ENCODE data around the gene CIPC.
A peak's percentile ranks its signal among the peaks of the same experiment; 100 is the strongest.

CIPC gene

DNA sequence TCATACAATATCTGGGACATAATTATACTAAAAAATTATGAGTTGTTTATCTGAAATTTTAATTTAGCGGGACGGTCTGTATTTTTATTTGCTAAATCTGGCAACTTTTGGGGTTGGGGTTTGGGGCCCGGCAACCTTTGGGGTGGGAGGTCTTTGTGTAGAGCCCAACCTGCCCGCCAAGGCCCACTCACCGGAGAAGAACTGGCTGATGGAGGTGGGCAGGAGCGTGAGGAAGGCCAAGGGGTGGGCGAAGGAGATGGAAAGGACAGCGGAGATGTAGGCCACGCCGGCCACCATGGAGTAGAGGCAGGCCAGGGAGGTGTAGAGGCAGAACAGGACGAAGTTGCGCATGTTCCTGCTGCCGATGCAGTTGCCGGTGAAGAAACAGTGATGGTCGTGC lies 41.0 kb downstream of the CIPC start:
- DNase-seq (ENCODE audit: insufficient read length, low spot score), result no peak
- TF ChIP-seq, protein P1, sequence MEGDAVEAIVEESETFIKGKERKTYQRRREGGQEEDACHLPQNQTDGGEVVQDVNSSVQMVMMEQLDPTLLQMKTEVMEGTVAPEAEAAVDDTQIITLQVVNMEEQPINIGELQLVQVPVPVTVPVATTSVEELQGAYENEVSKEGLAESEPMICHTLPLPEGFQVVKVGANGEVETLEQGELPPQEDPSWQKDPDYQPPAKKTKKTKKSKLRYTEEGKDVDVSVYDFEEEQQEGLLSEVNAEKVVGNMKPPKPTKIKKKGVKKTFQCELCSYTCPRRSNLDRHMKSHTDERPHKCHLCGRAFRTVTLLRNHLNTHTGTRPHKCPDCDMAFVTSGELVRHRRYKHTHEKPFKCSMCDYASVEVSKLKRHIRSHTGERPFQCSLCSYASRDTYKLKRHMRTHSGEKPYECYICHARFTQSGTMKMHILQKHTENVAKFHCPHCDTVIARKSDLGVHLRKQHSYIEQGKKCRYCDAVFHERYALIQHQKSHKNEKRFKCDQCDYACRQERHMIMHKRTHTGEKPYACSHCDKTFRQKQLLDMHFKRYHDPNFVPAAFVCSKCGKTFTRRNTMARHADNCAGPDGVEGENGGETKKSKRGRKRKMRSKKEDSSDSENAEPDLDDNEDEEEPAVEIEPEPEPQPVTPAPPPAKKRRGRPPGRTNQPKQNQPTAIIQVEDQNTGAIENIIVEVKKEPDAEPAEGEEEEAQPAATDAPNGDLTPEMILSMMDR (IDR thresholded peaks at IDR 0.05; ENCODE audit: insufficient read depth, missing control alignments), result no peak

DNA sequence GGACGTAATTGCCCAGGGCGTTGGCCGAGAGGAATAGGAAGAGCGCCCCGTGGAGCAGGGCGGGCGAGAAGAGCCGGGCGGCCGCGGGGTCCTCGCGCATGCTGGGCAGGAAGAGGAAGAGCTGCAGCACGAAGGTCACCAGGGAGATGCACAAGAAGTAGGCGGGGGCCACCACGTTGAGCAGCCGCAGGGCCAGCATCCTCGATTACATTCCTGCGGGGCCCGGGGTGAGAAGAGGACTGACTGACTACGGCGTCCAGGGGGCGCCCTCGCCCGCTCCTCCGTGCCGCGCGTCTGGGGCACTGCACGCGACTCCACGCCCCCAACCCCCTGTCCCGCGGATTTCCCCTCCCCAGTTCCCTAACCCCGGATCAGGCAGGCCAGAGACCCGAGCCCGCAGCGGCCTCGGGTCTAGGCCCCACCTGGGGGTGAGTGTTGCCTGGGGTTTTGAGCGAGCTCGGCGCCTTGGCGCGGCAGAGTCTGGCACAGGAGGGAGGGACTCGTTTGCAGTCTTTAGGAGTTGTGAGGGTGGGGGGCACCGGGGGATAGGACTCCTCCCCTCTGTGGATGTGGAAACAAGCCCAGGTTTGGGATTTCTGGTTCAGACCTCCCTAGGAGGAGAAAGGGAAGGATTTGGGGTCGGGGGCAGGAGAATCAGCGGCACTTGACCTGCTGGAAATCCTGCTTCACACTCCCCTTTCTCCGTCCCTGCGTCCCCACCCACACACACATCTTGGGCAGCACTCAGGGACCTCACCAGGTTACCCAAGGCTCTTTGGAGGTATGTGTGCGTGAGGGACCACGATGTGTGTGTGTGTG lies 41.7 kb downstream of the CIPC start:
- no peak for FAIRE-seq
- TF ChIP-seq, protein P1 (IDR thresholded peaks at IDR 0.05; ENCODE audit: insufficient read depth, missing control alignments), result peak; percentile 69
- peak; percentile 69 for DNase-seq (ENCODE audit: insufficient read length, low spot score)

More for the DNA sequence above, 41.0 kb downstream of the CIPC start:
- FAIRE-seq, result no peak

DNA sequence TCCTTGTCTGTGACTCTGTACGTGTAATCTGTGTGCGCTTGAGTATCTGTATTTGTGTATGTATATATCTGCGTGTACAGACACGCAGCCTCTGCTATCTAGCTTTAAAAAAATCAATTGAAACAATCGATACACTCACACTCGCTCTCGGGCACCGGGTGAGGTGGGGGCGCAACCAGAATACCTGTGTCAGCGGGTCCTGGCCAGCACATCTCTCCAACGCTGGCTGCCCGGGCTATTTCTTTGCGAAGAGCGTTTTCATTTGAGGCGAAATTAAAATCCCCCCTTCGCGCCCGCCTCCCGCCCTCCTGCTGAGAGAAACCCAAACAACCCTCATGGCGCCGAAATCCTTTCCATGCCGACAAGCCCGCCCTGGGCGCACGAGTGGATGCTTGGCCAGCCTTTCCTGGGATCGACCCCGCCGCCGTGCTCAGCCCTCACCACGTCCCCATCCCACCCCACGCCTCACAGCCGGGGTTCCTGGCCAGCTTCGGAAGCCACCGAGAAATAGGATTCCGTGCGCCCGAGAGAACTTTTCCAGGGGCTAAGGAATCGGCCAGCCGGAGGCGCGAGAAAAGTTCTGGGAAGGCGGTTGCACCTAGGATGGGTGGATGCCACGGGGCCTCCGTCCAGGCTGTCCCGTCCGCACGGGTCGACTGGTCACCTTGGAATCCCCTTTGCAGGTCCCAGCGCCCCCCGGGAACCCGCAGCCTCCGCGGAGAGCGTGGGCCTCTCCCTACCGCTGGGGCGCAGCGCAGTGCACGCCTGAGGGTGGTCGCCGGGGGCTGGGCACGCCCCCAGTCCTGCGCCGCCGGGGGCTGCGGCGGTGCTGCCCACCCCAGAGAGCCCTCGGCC lies 42.5 kb downstream of the CIPC start:
- TF ChIP-seq, protein P1 (IDR thresholded peaks at IDR 0.05; ENCODE audit: insufficient read depth, missing control alignments), result no peak
- FAIRE-seq (no peak), DNase-seq (ENCODE audit: insufficient read length, low spot score) (no peak)

DNA sequence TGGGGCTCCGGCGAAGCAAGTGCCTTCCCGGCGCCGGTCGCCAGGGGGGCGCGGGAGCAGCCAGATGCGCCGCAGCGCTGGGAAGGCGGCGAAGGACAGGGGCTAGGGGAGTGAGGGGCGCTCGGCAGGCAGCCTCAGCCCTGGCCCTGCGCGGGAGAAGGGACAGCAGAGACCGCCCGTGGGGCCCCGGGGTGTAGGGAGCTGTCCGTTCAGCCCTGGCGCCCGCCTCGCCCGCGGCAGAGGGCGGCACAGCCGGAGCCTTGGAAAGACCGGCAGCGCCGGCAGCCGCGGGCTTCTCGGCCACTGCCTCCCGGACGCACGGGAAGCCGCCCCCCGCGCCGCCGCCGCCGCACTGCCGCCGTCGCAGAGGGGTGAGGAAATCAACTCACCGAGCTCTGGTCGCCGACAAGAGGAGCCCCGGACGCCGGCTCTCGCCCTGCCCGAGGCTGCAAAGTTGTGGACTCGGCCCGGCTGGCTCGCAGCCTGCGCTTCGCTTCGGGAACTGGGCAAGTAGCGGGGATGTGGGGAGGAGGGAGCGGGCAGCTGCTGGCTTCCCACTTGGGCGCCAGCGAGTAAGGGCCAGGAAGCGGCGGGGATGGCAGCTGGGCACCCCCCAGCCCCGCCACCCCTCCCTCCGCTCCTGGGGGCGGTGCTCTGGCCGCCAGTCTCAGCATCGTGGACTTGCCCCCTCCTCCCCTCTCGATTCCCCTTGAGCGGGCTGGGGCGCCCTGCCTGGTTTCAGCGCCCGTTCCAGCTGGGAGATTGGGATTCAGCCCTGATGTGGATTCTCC lies 43.4 kb downstream of the CIPC start, which contains the start of gene ZDHHC22:
TSS of gene ZDHHC22 (minus strand) at position 578 of the 791 bp plus-strand sequence. CDS start 2,053 bp downstream, outside the sequence.
- no peak for FAIRE-seq
- TF ChIP-seq, protein P1 (IDR thresholded peaks at IDR 0.05; ENCODE audit: insufficient read depth, missing control alignments), result peak; percentile 33

DNA sequence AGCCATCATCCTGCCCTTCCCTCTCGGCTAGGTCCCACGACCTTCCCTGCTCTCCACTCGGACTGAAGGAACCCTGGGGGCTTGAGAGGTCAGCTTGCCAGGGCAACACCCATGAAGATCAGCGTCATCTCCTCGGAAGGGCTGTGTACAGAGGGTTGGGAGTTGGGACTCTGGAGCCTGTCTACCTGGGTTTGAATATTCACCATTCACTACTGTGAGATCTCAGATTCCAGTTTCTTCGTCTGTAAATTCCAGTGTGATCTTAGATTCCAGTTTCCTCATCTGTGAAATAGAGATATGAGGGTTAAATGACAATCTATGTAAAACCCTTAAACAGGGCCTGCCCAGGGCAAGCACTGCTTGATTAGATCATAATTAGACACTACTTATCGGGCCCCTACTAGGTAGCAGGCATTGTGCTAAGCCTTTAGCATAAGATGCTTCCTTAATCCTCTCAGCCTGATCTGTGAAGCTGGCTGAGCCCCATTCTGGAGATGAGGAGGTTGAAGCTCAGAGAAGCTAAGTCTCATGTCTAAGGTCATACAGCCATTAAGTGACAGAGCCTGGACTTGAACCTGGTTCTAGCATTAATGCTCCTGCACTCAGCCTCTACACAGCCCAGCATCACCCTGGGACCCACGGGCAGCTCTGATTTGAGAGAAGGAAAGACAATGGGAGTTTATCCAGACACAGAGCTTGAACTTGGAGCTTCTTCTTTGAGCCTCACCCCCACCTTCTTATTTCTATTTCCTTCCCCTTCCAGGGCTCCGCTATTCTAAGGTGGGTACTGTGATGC lies 44.1 kb downstream of the CIPC start:
- FAIRE-seq, result peak; percentile 96
- TF ChIP-seq, protein P1 (IDR thresholded peaks at IDR 0.05; ENCODE audit: insufficient read depth, missing control alignments), result no peak

More for the DNA sequence above, 43.4 kb downstream of the CIPC start, which contains the start of gene ZDHHC22:
- DNase-seq (ENCODE audit: insufficient read length, low spot score), result peak; percentile 60

DNA sequence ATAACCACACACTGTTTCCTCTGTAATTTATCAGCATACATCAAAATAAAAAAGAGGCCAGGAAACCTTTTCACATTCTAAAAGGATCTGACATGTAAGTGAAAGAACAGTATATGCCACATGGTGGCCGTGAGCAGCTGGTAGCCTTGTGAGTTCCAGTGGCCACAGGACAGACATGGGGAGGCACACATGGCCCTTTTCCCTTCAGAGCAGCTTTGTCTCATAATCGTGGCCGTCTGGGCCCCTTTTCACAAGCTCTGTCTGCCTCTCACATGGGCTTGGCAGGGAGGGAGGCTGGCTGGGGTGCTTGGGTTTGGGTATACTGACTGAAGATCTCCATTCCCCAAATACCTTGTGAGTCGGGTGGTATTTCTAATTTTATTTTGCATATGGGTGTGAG lies 45.0 kb downstream of the CIPC start:
- FAIRE-seq, result no peak
- DNase-seq (ENCODE audit: insufficient read length, low spot score), result no peak
- TF ChIP-seq, protein P1 (IDR thresholded peaks at IDR 0.05; ENCODE audit: insufficient read depth, missing control alignments), result no peak

More for the DNA sequence above, 44.1 kb downstream of the CIPC start:
- peak; percentile 70 for DNase-seq (ENCODE audit: insufficient read length, low spot score)
